ENCODE measurements around the gene MAK. TPM values are rescaled to one million over a fixed set of nuclear protein-coding genes. Genes with fewer than 3 reads are reported as not detected.

The MAK gene
- total RNA-seq, 1 experiment from 2014 or later: 0.22 TPM

GRCh38 chr6:10740061-10740460, 98.3 kb downstream of the MAK start:
- CTCF ChIA-PET: no interaction called here
- DNase-seq (ENCODE audit: low read depth, low spot score) (no peak), ATAC-seq (no peak)
- Histone ChIP-seq H3K4me2 (ENCODE audit: low read length) (no peak overlapping the region), H3K4me3 (replicated peaks in 1 of 2; ENCODE audit: low read depth in 1 of 2, low read length in 2 of 2) (no peak overlapping the region), H3K4me1 (ENCODE audit: control insufficient read depth in 1 of 2, insufficient read depth in 2 of 2, low read length in 2 of 2) (peaks cover 3 to 5% of the 10 kb centered on the region in 2 experiments), H3K9me2 (ENCODE audit: insufficient read depth) (no peaks in the 10 kb centered on the region), H3K9ac (ENCODE audit: low read length) (no peak overlapping the region), H3K27ac (ENCODE audit: low read depth, low read length) (no peak overlapping the region), H3K9me3 (ENCODE audit: control insufficient read depth in 1 of 2, insufficient read depth in 1 of 2, low read depth in 1 of 2, low read length in 2 of 2) (no peaks in the 10 kb centered on the region), H2AFZ (ENCODE audit: low read depth, low read length, poor library complexity, severe bottlenecking) (no peak overlapping the region), H3K27me3 (ENCODE audit: insufficient read depth, low read length) (no peaks in the 10 kb centered on the region), H4K20me1 (ENCODE audit: insufficient read depth) (no peaks in the 10 kb centered on the region), H3K79me2 (ENCODE audit: insufficient read depth, low read length) (no peaks in the 10 kb centered on the region), H3K36me3 (ENCODE audit: control insufficient read depth in 1 of 2, insufficient read depth in 2 of 2, low read length in 2 of 2) (no peaks in the 10 kb centered on the region)
- POLR2A ChIA-PET: no interaction called here
- intact Hi-C loops (cut with micrococcal nuclease): no loop called here
- BruUV-seq (replicated peaks): no TSS peak
- TF ChIP-seq ZNF274 (IDR thresholded peaks at IDR 0.05; ENCODE audit: low read depth, low read length) (no peak), SP1 (IDR thresholded peaks at IDR 0.05; ENCODE audit: low read depth) (no peak), REST (IDR thresholded peaks at IDR 0.05; ENCODE audit: low read depth) (no peak), ELF1 (IDR thresholded peaks at IDR 0.05; ENCODE audit: borderline replicate concordance, low read depth) (no peak), POLR2AphosphoS5 (IDR thresholded peaks at IDR 0.05; ENCODE audit: low read depth, low read length) (no peak), ZBTB33 (IDR thresholded peaks at IDR 0.05; ENCODE audit: extremely low read depth, insufficient replicate concordance, low read length) (no peak), EZH2phosphoT487 (IDR thresholded peaks at IDR 0.05; ENCODE audit: borderline replicate concordance) (no peak), SRF (IDR thresholded peaks at IDR 0.05; ENCODE audit: low read depth) (no peak), ZFX (IDR thresholded peaks at IDR 0.05) (no peak), FOSL1 (IDR thresholded peaks at IDR 0.05; ENCODE audit: low read depth) (no peak), ATF3 (IDR thresholded peaks at IDR 0.05) (no peak), CTCF (IDR thresholded peaks at IDR 0.05 in 2 of 3, conservative IDR thresholded peaks at IDR 0.05 in 1 of 3; ENCODE audit: borderline replicate concordance in 1 of 3, insufficient read depth in 1 of 3, low read depth in 2 of 3, low read length in 2 of 3) (no peak), CBX3 (IDR thresholded peaks at IDR 0.05; ENCODE audit: low read depth) (no peak), RAD21 (IDR thresholded peaks at IDR 0.05; ENCODE audit: low read depth) (no peak)
- RAD21 ChIA-PET (ENCODE audit: low non-redundant PET in 1 of 2, low total read pairs in 2 of 2, uncharacterized antibody in 2 of 2, unreplicated experiment in 2 of 2): no interaction called here
